ENCODE data around the gene STMN1.

- TF ChIP-seq CTCF (conservative IDR thresholded peaks at IDR 0.05) (no peak), ZFX (IDR thresholded peaks at IDR 0.05) (no peak)
Observed at GRCh38 chr1:25924454-25924853, 18.2 kb upstream of the STMN1 start.
